C4-2B (cell line): ENCODE results near the gene GNL1.

Experiments used
- ZFX ChIP-seq: fragments of 450-650 bp; IDR thresholded peaks from 2 replicates; pipeline ENCODE4 v1.6.1; 2017
- TF ChIP-seq, protein P1 (sequence below): fragments of 450-650 bp; conservative IDR thresholded peaks from 2 replicates; pipeline ENCODE4 v1.5.1; 2017; ENCODE audit warnings: mild to moderate bottlenecking

DNA sequence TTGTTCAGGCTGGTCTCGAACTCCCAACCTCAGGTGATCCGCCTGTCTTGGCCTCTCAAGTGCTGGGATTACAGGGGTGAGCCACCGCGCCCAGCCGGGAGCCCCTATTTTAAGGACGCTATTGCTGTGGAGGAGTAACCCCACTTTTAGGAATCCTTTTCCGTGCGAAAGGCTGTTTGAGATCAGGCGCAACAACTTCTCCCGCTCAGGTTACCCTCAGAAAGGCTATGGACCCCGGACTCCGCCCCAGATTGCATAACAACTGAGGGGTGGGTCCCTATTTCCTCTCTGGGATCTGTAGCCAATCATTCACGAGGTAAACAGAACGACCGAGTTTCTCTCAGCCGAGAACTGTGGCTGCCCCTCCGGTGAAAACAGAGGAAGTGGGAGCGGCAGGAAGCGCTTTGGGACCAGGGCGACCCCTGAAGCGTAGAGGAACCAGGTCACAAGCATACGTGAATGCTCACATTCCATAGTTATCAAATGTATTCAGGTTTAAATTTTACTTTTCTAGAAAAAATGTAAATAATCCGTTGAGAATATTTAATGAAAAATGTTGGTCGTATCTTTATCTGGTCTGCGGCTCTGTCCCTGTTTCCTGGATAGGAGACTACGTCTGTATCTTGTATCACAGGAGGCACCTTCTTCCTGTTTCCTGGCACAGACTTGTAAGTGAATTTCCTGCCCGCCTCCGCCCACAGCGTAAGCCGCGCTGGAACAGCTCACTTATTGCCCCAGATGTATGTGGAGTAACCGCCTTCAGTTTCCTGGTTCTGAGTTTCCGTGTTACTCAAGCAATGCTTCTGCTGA, 40.1 kb downstream of the GNL1 start:
- TF ChIP-seq, protein P1, sequence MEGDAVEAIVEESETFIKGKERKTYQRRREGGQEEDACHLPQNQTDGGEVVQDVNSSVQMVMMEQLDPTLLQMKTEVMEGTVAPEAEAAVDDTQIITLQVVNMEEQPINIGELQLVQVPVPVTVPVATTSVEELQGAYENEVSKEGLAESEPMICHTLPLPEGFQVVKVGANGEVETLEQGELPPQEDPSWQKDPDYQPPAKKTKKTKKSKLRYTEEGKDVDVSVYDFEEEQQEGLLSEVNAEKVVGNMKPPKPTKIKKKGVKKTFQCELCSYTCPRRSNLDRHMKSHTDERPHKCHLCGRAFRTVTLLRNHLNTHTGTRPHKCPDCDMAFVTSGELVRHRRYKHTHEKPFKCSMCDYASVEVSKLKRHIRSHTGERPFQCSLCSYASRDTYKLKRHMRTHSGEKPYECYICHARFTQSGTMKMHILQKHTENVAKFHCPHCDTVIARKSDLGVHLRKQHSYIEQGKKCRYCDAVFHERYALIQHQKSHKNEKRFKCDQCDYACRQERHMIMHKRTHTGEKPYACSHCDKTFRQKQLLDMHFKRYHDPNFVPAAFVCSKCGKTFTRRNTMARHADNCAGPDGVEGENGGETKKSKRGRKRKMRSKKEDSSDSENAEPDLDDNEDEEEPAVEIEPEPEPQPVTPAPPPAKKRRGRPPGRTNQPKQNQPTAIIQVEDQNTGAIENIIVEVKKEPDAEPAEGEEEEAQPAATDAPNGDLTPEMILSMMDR, result no peak
- no peak for TF ChIP-seq ZFX
